GM18873 (cell line): ENCODE results near the gene PLA2G6.
"Not testable (repeated sequence)": the region's sequence is repeated elsewhere in the genome, so short reads cannot be mapped to it uniquely, and the experiment has no call there.

Experiments used
- ATAC-seq: cut with Tn5 transposase; IDR thresholded peaks from one replicate; pipeline ENCODE4 v1.9.1; 2021; ENCODE audit warnings: mild to moderate bottlenecking, moderate library complexity, moderate number of reproducible peaks; ENCODE audit not compliant: unreplicated experiment, low FRiP score

The PLA2G6 gene

GRCh38 chr22:38089474-38089851 is 92.2 kb downstream of the PLA2G6 start:
- no peak for ATAC-seq

- ATAC-seq = no peak
Measured at GRCh38 chr22:38088629-38089473, 92.8 kb downstream of the PLA2G6 start.

GRCh38 chr22:38087855-38088254 is 93.8 kb downstream of the PLA2G6 start:
- ATAC-seq = no peak

GRCh38 chr22:38086942-38087341 is 94.7 kb downstream of the PLA2G6 start:
- ATAC-seq = no peak

GRCh38 chr22:38086001-38086845 is 95.4 kb downstream of the PLA2G6 start:
- no peak for ATAC-seq

- ATAC-seq = no peak
Measured at GRCh38 chr22:38085501-38085900, 96.1 kb downstream of the PLA2G6 start.

- no peak for ATAC-seq
Measured at GRCh38 chr22:38085056-38085455, 96.6 kb downstream of the PLA2G6 start.

- ATAC-seq = no peak
Measured at GRCh38 chr22:38083931-38084631, 97.5 kb downstream of the PLA2G6 start, which contains the start of gene SLC16A8. TSS of gene SLC16A8 (minus strand) at chr22:38084184. CDS start at chr22:38082873, 1,311 bp downstream.

- no peak for ATAC-seq
Measured at GRCh38 chr22:38082986-38083710, 98.5 kb downstream of the PLA2G6 start.

GRCh38 chr22:38081941-38082828 is 99.4 kb downstream of the PLA2G6 start:
- ATAC-seq = no peak

GRCh38 chr22:38081636-38081940 is 100.0 kb downstream of the PLA2G6 start:
- no peak for ATAC-seq

GRCh38 chr22:38080850-38081635 is 100.6 kb downstream of the PLA2G6 start:
- ATAC-seq = no peak

GRCh38 chr22:38080474-38080849 is 101.2 kb downstream of the PLA2G6 start:
- ATAC-seq = no peak

- no peak for ATAC-seq
Measured at GRCh38 chr22:38079804-38080203, 101.8 kb downstream of the PLA2G6 start.

- ATAC-seq = not testable (repeated sequence)
Measured at GRCh38 chr22:38079208-38079607, 102.4 kb downstream of the PLA2G6 start.

- no peak for ATAC-seq
Measured at GRCh38 chr22:38078046-38078840, 103.4 kb downstream of the PLA2G6 start.

- no peak for ATAC-seq
Measured at GRCh38 chr22:38077595-38077994, 104.0 kb downstream of the PLA2G6 start.

GRCh38 chr22:38077096-38077495 is 104.5 kb downstream of the PLA2G6 start:
- ATAC-seq = no peak
